Rectal smooth muscle tissue (tissue), 1 donor: Measurements from ENCODE around the gene TTC39C.

ENCODE experiments used
- H3K27ac ChIP-seq: one replicate; pipeline ENCODE4 v1.7.0; 2013; ENCODE audit warnings: low read depth, low read length, inconsistent platforms
- H3K27me3 ChIP-seq: one replicate; pipeline ENCODE4 v1.7.0; 2013; ENCODE audit warnings: low read length; ENCODE audit not compliant: control insufficient read depth, insufficient read depth
- H3K36me3 ChIP-seq: one replicate; pipeline ENCODE4 v1.7.0; 2013; ENCODE audit warnings: low read length; ENCODE audit not compliant: control insufficient read depth, insufficient read depth
- H3K4me1 ChIP-seq: one replicate; pipeline ENCODE4 v1.7.0; 2013; ENCODE audit warnings: low read length; ENCODE audit not compliant: control insufficient read depth, insufficient read depth
- H3K4me3 ChIP-seq: one replicate; pipeline ENCODE4 v1.7.0; 2013; ENCODE audit warnings: low read length
- H3K9ac ChIP-seq: one replicate; pipeline ENCODE4 v1.7.0; 2013; ENCODE audit warnings: low read length

Gene TTC39C

DNA sequence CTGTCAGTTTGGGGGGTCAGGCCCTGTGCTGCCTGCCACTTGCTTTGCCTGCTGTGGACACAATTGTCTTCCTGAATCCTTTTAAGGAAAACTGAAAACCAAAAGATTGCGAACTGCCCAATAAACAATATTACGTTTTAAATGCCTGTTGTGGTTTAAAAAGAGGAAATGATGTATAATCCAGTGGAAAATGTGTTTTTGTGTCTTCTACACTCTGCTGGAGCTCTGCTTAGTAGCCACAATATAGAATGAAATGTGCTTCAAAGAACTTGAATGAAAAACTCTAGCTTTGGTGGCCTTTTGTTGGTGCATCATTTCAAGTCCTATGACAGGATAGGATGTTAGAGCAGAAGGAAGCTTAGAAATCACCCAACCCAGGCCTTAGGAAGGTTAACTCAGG, 101.1 kb downstream of the TTC39C start:
- Histone ChIP-seq H3K4me1 (no peaks in the 10 kb centered on the region), H3K27me3 (no peaks in the 10 kb centered on the region), H3K36me3 (peaks cover 4% of the 10 kb centered on the region), H3K27ac (no peak overlapping the region), H3K9ac (no peak overlapping the region), H3K4me3 (no peak overlapping the region)

DNA sequence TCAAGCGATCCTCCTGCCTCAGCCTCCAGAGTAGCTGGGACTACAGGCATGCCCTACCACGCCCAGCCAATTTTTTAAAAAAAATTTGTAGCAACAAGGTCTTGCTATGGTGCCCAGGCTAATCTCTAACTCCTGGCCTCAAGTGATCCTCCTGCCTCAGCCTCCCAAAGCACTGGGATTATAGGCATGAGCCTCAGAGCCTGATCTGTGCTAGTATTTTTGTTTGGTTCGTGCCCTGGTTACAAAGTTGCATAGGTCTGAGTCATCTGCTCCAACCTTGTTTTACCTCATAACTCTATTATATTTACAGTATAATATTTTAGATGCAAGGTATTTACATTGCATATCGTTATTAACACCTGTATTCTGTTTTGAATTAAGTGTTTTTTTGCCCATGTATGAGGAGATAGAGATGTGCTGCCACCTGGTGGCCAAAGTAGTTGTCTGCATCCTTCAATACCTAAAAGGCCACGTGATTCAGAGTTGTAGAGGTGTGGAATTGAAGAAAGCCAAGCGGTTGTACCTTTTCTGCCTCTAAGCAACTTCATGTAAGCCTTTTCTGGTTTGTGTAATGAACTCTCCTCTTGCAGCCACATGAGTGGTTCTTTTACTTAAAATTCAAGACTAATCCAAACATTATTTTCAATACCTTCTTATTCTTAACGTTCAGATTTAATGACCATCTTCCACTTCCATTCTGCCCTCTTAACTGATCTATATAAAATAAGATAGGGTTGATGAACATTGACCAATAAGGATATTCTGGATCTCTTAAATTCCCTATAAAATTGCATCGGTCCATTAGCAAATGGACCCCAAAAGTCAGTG, 104.4 kb downstream of the TTC39C start:
- peaks cover 4% of the 10 kb centered on the region for H3K36me3 ChIP-seq

DNA sequence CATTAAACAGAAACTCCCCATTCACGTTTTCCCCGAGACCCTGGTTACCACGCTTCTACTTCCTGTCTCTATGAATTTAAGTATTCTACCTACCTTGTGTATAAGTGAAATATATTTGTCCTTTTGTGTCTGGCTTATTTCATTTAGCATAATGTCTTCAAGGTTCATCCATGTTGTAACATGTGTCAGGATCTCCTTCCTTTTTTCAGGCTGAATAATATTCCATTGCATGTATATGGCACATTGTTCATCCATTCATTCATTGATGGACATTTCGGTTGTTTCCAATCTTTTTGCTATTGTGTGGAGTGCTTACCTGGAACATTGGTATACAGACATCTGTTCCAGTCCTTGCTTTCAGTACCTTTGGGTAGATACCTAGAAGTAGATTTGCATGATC, 106.1 kb downstream of the TTC39C start:
- H3K27me3 ChIP-seq: no peaks in the 10 kb centered on the region
- H3K36me3 ChIP-seq: peaks cover 2% of the 10 kb centered on the region
- no peaks in the 10 kb centered on the region for H3K4me1 ChIP-seq
- H3K27ac ChIP-seq: no peak overlapping the region
- H3K9ac ChIP-seq: no peak overlapping the region
- no peak overlapping the region for H3K4me3 ChIP-seq

More for the DNA sequence above, 104.4 kb downstream of the TTC39C start:
- H3K4me1 ChIP-seq: no peaks in the 10 kb centered on the region
- no peak overlapping the region for H3K27ac ChIP-seq
- no peak overlapping the region for H3K9ac ChIP-seq
- no peaks in the 10 kb centered on the region for H3K27me3 ChIP-seq
- H3K4me3 ChIP-seq: no peak overlapping the region

DNA sequence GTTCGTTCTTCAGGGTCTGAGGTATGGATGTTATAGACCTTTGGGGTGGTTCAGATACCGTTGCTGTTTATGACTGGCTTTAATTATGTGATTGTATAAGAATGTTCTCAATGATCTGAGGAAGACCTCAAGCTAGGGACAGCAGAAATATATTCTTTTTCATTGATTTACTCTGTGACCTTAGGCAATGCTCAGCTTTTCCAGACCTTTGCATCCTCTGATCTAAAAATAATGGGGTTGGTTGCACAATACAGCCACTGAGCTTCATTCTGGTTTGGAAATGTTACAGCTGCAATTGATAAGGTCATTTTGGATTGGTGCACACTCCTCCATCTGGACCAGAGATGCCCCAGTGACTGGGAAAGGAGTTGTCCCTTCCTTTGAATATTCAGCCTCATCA, 107.1 kb downstream of the TTC39C start:
- peaks cover 2% of the 10 kb centered on the region for H3K36me3 ChIP-seq
- H3K9ac ChIP-seq: no peak overlapping the region
- no peaks in the 10 kb centered on the region for H3K4me1 ChIP-seq

DNA sequence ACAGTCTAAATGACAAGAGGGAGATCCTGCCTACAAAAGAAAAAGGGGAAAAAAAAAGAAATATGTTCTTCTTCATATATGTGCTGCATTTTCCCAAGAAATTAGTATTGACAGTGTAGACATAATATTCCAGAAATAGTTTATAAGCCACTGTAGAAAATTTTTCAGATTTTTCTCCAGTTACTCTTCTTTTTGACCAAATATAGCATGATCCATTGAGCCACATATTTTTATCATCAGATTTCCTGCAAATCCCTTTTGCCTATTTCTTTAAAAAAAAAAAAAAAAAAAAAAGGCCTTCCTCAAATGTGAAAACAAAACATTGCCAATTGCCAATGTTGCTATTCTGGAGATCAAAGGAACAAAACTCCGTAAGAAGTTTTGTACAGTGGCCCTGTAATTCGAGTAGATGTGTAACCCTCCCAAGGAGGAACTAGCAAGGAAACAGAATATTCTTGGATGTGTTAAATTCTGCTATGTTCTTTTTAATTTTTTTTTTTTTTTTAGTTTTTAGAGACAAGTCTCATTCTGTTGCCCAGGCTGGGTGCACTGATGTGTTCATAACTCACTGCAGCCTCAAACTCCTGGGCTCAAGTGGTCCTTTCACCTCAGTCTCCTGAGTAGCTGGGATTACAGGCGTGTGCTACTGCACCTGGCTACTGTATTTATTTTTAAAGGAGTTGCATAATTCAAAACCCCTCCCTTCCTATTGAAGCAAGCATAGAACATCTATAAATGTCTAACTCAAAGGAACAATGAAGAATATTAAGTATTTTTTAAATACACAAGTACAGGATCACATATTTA, 111.8 kb downstream of the TTC39C start:
- Histone ChIP-seq H3K36me3 (peaks cover 2% of the 10 kb centered on the region), H3K4me3 (no peak overlapping the region), H3K27ac (no peak overlapping the region), H3K9ac (no peak overlapping the region), H3K27me3 (no peaks in the 10 kb centered on the region), H3K4me1 (no peaks in the 10 kb centered on the region)

More for the DNA sequence above, 107.1 kb downstream of the TTC39C start:
- no peak overlapping the region for H3K27ac ChIP-seq
- no peaks in the 10 kb centered on the region for H3K27me3 ChIP-seq
- no peak overlapping the region for H3K4me3 ChIP-seq

DNA sequence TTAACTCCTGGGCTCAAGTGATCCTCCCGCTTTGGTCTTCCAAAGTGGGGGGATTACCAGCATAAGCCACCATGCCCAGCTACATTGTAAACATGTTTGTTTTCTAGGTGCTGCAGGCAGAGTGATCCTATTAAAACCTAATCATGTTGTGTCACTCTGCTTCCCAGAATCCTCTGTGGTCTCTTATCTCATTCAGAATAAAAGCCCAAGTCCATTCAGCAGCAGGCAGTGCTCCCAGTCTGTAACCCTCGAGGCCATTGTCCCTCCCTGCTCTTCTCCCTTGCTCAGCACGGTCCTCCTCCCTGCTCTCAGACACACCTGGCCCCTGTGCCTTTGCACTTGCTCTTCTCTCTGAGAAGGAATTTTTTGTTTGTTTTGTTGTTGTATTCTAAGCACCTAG, 113.2 kb downstream of the TTC39C start:
- Histone ChIP-seq H3K27me3 (no peaks in the 10 kb centered on the region), H3K4me3 (no peak overlapping the region), H3K27ac (no peak overlapping the region), H3K9ac (no peak overlapping the region), H3K4me1 (no peaks in the 10 kb centered on the region), H3K36me3 (peaks cover 2% of the 10 kb centered on the region)

DNA sequence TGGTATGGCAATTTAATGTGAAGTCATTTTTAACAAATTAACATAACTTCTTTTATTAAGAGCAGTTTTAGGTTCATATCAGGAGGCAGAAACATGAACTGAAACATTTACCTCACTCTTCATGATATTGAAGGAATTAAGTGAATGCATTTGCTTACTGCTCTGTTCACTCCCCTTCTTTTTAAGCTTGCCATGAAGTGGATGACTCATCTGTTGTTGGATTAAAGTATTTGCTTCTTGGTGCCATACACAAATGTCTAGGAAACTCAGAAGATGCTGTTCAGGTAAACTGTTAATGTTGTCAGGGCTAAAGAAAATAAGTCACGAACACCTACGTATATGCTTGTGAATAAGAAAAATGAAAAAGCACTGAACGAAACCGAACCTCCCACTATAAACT, 114.1 kb downstream of the TTC39C start:
- Histone ChIP-seq H3K4me1 (no peaks in the 10 kb centered on the region), H3K27ac (no peak overlapping the region), H3K36me3 (peaks cover 2% of the 10 kb centered on the region), H3K27me3 (no peaks in the 10 kb centered on the region), H3K4me3 (no peak overlapping the region), H3K9ac (no peak overlapping the region)

DNA sequence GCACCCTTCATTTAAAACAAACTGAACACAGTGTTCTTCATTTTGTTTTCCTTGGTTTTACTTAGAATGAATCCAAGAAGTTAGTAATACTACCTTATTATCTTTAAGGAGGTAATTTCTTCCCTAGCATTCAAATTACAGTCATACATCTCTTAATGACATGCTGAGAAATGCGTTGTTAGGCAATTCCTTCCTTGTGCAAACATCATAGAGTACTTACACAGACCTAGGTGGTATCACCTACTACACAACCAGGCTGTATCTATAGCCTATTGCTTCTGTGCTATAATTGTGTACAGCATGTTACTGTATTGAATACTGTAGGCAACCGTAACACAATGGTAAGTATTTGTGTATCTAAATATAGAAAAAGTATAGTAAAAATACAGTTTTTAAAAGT, 115.9 kb downstream of the TTC39C start:
- Histone ChIP-seq H3K9ac (no peak overlapping the region), H3K4me3 (no peak overlapping the region), H3K27me3 (no peaks in the 10 kb centered on the region), H3K27ac (no peak overlapping the region), H3K4me1 (no peaks in the 10 kb centered on the region), H3K36me3 (peaks cover 2% of the 10 kb centered on the region)

DNA sequence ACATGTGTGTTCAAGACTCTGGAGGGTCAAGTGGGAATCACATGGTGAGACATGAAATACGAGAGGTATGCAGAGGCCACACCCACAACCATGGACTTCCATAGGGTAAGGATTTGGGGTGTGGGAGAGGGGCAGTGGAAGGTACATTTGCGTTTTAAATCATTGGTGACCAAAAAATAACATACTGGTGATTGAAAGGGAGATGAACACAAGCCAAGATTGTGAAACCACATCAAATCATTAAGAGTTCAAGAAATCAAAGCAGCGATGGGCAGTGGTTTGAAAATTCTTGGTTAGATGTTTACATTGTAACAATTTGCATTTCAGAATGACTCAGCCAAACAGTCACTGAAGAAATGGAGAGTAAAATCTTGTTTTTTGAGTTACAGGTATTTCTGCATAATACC, 122.4 kb downstream of the TTC39C start:
- H3K36me3 ChIP-seq: no peaks in the 10 kb centered on the region
- H3K27me3 ChIP-seq: no peaks in the 10 kb centered on the region
- no peak overlapping the region for H3K9ac ChIP-seq
- no peaks in the 10 kb centered on the region for H3K4me1 ChIP-seq
- no peak overlapping the region for H3K27ac ChIP-seq
- H3K4me3 ChIP-seq: no peak overlapping the region

DNA sequence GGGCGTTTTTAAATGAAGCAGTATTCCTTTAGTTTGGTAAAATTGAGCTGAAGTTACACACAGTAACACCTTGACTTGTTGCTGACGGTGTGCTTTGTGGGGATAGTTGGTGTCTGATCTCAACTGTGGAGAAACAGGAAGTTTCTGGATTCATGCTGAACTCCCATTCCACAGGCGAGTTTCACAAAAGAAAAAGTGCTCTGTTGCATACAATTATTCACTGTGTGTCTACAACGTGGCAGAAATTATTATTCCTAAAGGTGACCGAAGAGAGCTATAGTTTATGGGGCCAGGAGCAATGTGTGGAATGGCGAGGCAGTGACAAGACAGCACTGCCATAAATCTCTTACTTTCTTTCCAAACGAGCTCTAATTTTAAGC, 123.8 kb downstream of the TTC39C start:
- H3K27me3 ChIP-seq: no peaks in the 10 kb centered on the region
- no peak overlapping the region for H3K9ac ChIP-seq
- no peaks in the 10 kb centered on the region for H3K4me1 ChIP-seq
- H3K4me3 ChIP-seq: peak overlapping the region; percentile 54
- no peak overlapping the region for H3K27ac ChIP-seq
- no peaks in the 10 kb centered on the region for H3K36me3 ChIP-seq

DNA sequence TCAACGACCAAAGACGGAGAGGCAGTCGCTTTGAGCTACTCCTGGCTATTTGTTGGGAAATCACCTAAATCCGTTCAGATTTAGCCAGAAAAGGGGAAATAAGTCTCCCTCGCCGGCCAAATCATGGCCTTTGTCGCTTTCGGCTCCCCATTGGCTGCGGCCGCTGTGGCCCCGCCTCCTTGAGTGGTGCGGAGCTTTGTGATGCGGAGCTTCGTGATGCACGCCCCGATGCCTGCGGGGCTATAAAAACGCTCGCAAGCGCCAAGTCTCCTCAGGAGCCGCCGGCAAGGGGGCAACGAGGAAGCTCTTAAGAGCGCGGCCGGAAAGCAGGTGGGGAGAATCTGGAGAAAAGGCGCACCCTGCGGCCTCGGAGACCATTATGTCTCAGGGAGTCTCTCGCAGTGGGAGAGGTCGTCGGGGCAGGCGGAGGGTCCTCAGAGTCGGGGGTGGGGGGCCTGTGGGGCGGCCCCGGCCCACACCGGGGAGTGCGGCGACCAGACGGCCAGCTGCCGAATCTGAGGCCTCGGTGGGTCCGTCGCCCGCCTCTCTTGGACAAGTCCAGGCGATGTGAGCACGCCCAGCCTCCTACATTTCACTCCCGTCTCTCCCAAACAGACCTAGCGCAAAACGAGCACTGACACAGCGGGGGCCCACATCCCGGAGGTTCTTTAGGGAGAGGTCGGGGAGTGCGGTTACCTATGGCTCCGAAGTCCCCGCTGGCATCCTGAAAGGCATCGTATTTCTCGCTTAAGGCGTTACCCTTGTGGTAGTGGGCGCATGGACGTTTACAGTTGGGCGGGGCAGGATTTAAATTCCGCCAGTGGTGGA, 124.4 kb downstream of the TTC39C start, which contains the start of gene CABYR:
TSS of gene CABYR (plus strand) at position 274 of the 828 bp plus-strand sequence. CDS start 4,053 bp downstream, outside the sequence.
- Histone ChIP-seq H3K4me1 (no peaks in the 10 kb centered on the region), H3K27ac (no peak within 1 kb of the TSS), H3K4me3 (peak within 1 kb of the TSS; percentile 54), H3K27me3 (no peaks in the 10 kb centered on the region), H3K9ac (no peak within 1 kb of the TSS), H3K36me3 (no peaks in the 10 kb centered on the region)

DNA sequence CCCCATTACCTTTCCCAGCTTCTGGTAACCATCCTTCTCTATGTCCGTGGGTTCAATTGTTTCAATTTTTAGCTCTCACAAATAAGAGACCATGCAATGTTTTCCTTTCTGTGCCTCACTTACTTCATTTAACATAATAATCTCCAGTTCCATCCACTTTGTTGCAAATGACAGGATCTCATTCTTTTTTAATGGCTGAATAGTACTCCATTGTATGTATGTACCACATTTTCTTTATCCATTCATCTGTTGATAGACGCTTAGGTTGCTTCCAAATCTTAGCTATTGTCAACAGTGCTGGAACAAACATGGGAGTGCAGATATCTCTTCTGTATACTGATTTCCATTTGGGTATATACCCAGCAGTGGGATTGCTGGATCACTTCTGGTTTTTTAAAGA, 126.1 kb downstream of the TTC39C start:
- Histone ChIP-seq H3K27me3 (no peaks in the 10 kb centered on the region), H3K4me3 (no peak overlapping the region), H3K4me1 (no peaks in the 10 kb centered on the region), H3K27ac (no peak overlapping the region), H3K9ac (no peak overlapping the region), H3K36me3 (no peaks in the 10 kb centered on the region)
